Measurements from ENCODE around the gene UGT2B7.

DNA sequence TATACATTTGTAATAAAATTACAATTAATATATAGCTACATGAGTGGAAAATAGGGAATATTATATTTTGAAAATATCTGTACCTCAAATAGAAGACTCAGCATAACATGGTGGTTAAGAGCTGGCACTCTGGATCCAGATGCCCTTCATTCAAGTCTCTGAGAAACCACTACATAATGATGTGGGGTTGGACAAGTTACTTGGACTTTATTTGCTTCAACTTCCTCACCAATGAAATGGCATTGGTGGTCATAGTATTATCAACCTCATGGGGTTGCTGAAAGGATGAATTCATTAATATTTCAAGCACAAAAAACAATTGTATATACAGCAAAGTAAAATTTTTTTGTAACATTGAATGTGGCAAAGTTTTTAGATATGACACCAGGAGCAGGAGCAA, 46.4 kb upstream of the UGT2B7 start:
- TF ChIP-seq CREB1 (IDR thresholded peaks at IDR 0.05; ENCODE audit: low read depth): no peak
- no peak for TF ChIP-seq REST (IDR thresholded peaks at IDR 0.05; ENCODE audit: low read depth, low read length)
- no peak for TF ChIP-seq FOXK2 (IDR thresholded peaks at IDR 0.05)
- TF ChIP-seq POLR2A (IDR thresholded peaks at IDR 0.05; ENCODE audit: low read depth, low read length): no peak
- TF ChIP-seq TBL1XR1 (IDR thresholded peaks at IDR 0.05; ENCODE audit: low read depth, low read length): no peak
- no peak for TF ChIP-seq FOXM1 (IDR thresholded peaks at IDR 0.05; ENCODE audit: low read depth, low read length)
- no peak for TF ChIP-seq MXI1 (IDR thresholded peaks at IDR 0.05; ENCODE audit: low read depth, low read length)
- TF ChIP-seq, protein P1, sequence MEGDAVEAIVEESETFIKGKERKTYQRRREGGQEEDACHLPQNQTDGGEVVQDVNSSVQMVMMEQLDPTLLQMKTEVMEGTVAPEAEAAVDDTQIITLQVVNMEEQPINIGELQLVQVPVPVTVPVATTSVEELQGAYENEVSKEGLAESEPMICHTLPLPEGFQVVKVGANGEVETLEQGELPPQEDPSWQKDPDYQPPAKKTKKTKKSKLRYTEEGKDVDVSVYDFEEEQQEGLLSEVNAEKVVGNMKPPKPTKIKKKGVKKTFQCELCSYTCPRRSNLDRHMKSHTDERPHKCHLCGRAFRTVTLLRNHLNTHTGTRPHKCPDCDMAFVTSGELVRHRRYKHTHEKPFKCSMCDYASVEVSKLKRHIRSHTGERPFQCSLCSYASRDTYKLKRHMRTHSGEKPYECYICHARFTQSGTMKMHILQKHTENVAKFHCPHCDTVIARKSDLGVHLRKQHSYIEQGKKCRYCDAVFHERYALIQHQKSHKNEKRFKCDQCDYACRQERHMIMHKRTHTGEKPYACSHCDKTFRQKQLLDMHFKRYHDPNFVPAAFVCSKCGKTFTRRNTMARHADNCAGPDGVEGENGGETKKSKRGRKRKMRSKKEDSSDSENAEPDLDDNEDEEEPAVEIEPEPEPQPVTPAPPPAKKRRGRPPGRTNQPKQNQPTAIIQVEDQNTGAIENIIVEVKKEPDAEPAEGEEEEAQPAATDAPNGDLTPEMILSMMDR (IDR thresholded peaks at IDR 0.05 in 2 of 3, conservative IDR thresholded peaks at IDR 0.05 in 1 of 3; ENCODE audit: control insufficient read depth in 2 of 3, extremely low read depth in 1 of 3, insufficient read depth in 1 of 3, low read depth in 3 of 3, low read length in 3 of 3): no peak
- no peak for TF ChIP-seq EZH2 (IDR thresholded peaks at IDR 0.05; ENCODE audit: borderline replicate concordance, control insufficient read depth, low read depth, low read length)
- no peak for TF ChIP-seq ZNF274 (IDR thresholded peaks at IDR 0.05; ENCODE audit: insufficient read depth, insufficient read length)
